Eye (tissue), 1 donor: ENCODE measurements around the gene CD2AP.
A peak's percentile ranks its signal among the peaks of the same experiment; 100 is the strongest.
"Not testable (repeated sequence)": the region's sequence is repeated elsewhere in the genome, so short reads cannot be mapped to it uniquely, and the experiment has no call there.

ENCODE experiments used
- DNase-seq: peaks from one replicate; pipeline ENCODE4 v3.0.0-alpha.2; 2015

The CD2AP gene

GRCh38 chr6:47502920-47503319 is 25.3 kb downstream of the CD2AP start:
- no peak for DNase-seq

GRCh38 chr6:47509937-47510336 is 32.3 kb downstream of the CD2AP start:
- DNase-seq, result no peak

GRCh38 chr6:47512872-47513271 is 35.3 kb downstream of the CD2AP start:
- DNase-seq, result peak; percentile 6

- DNase-seq, result no peak
Measured at GRCh38 chr6:47519279-47519678, 41.7 kb downstream of the CD2AP start.

GRCh38 chr6:47520282-47520681 is 42.7 kb downstream of the CD2AP start:
- DNase-seq, result no peak

GRCh38 chr6:47521961-47522360 is 44.4 kb downstream of the CD2AP start:
- DNase-seq, result no peak

GRCh38 chr6:47524136-47524845 is 46.7 kb downstream of the CD2AP start:
- DNase-seq, result peak; percentile 4

GRCh38 chr6:47525330-47526057 is 47.9 kb downstream of the CD2AP start:
- no peak for DNase-seq

GRCh38 chr6:47527274-47527673 is 49.7 kb downstream of the CD2AP start:
- no peak for DNase-seq

- DNase-seq, result no peak
Measured at GRCh38 chr6:47529734-47530133, 52.1 kb downstream of the CD2AP start.

GRCh38 chr6:47532981-47533585 is 55.5 kb downstream of the CD2AP start:
- no peak for DNase-seq

GRCh38 chr6:47534063-47534462 is 56.5 kb downstream of the CD2AP start:
- DNase-seq, result no peak

GRCh38 chr6:47535316-47536225 is 58.0 kb downstream of the CD2AP start:
- no peak for DNase-seq

- DNase-seq, result no peak
Measured at GRCh38 chr6:47536816-47537401, 59.3 kb downstream of the CD2AP start.

- no peak for DNase-seq
Measured at GRCh38 chr6:47545223-47545622, 67.6 kb downstream of the CD2AP start.

GRCh38 chr6:47551670-47552069 is 74.1 kb downstream of the CD2AP start:
- DNase-seq, result no peak

- DNase-seq, result no peak
Measured at GRCh38 chr6:47552319-47552718, 74.7 kb downstream of the CD2AP start.

- not testable (repeated sequence) for DNase-seq
Measured at GRCh38 chr6:47553243-47553642, 75.7 kb downstream of the CD2AP start.

GRCh38 chr6:47556459-47556858 is 78.9 kb downstream of the CD2AP start:
- DNase-seq, result not testable (repeated sequence)

GRCh38 chr6:47563162-47563561 is 85.6 kb downstream of the CD2AP start:
- no peak for DNase-seq

- DNase-seq, result not testable (repeated sequence)
Measured at GRCh38 chr6:47566602-47567001, 89.0 kb downstream of the CD2AP start.

- no peak for DNase-seq
Measured at GRCh38 chr6:47567586-47567985, 90.0 kb downstream of the CD2AP start.

- DNase-seq, result no peak
Measured at GRCh38 chr6:47571488-47571887, 93.9 kb downstream of the CD2AP start.
